COLO668 (cell line): ENCODE results near the gene C6orf136.

Experiments
- DNase-seq: peaks from one replicate; lab custom pipeline; 2025; ENCODE audit not compliant: unreplicated experiment; lab: John Stamatoyannopoulos, UW

The C6orf136 gene

DNA sequence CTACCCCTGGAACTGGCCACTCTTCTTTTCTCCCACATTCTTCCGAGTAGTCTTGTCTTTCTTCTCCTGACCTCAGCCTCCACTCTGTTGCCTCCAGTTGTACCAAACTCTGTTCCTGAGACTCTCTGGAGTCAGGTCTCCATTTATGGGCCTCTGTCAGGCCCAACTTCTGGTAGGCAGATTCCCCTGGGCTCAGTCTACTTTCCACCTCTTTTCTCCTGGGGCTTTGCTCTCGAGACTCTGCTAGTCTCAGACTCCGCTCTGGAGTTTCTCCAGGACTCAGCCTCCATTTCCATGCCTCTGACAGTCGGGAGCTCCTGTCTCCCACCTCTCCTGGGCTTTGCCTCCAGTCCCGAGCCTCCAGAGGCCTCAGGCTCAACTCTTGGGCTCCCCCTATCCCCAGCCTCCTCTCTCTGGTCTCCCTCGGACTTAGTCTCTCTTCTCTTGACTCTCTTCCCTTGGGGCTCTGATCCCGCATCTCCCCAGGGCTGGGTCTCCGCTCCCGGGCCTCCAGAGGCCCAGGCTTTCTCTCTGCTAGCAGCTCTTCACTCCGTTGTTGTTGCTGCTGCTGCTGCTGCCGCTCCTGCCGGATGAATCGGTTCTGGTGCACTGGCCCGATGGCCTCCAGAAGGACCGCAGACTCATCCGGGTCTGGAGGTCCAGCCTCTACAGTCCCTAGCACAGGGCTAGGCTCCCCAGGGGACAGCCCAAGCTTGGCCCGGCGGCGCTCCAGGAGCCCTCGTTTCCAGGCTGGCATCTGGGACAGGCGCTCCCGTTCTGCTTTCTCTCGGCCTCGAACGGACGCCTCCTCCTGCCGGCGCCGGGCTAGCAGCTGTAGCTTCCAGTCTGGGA, 38.5 kb downstream of the C6orf136 start:
- no peak for DNase-seq

- peak; percentile 52 for DNase-seq
Observed at GRCh38 chr6:30686009-30686907, 39.3 kb downstream of the C6orf136 start, which contains the start of gene PPP1R18. Gene PPP1R18 (minus strand): TSS chr6:30686645. CDS start chr6:30686018, 627 bp downstream.

DNA sequence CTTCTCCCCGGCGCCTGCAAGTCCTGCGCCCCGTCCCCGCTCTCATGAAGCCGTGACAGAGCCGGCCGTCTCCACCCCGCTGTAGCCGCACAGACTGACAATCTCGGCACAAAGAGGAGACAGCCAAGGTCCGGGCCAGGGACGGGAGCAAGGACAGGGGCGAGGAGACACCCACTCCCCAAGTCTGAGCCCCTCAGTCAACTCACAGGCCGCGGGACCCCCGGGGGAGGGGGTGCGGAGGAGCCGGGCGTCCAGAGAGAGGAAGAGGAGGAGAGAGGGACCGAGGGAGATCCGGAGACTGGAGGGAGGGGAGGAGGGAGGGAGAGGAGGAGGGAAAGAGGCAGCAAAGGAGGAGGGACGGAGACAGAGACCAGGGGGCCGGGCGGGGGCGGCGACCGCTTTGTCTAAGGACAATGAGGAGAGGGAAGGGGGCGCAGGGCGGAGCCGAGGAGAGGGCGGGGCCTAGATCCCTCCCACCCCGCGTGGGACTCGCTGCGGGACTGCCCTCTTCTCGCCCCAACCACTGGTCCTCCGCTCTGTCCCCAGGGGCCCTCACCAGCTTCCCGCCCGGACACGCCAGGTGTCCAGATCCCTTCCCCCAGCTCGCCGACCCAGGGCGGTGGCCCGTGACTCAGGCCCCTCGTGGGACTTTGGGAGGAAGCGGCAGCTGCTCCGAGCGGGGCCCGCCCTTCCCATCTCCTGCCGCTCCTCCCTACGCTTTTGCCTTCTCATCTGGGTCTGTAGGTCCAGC, 40.1 kb downstream of the C6orf136 start:
- DNase-seq = peak; percentile 89

DNA sequence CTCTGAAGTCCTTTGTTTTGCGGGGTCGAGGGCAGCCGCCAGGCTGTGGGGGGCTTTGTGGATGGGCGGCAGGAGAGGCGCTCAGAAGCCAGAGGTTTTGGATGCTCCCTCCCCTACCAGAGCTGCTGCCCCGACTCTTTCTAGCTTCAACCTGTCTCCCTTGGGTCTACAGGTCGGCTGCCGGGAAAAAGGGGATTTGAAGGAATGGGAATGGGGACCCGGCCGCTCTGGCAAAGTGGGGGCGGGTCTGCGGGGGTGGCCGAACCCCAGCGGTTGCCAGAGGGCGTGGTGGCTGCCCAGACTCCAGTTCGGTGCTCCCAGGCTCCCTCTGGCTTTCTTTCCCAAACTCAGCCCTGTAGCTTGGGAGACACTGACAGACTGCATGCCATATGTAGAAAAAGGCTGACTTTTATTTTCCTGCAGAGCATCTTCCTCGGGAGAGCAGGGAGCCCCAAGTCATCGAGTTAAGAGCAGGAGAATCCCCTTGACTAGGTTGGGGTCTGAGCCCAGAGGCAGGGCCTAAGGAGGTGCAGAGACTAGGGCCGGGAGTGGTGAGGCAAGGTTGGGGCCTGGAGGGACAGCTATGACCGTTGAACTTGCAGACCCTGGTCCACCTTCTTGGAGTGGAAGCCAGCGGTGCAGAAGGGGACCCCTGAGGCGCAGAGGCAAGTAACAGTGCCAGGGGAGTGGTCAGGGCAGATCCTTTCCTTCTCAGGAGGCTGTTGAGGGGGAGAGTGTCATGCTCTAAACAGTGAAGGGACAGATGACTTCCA, 40.9 kb downstream of the C6orf136 start:
- DNase-seq = peak; percentile 32

- peak; percentile 39 for DNase-seq
Observed at GRCh38 chr6:30688569-30688968, 41.6 kb downstream of the C6orf136 start.

GRCh38 chr6:30689022-30689865, 42.3 kb downstream of the C6orf136 start:
- no peak for DNase-seq

GRCh38 chr6:30689985-30690384, 43.1 kb downstream of the C6orf136 start:
- DNase-seq = no peak

DNA sequence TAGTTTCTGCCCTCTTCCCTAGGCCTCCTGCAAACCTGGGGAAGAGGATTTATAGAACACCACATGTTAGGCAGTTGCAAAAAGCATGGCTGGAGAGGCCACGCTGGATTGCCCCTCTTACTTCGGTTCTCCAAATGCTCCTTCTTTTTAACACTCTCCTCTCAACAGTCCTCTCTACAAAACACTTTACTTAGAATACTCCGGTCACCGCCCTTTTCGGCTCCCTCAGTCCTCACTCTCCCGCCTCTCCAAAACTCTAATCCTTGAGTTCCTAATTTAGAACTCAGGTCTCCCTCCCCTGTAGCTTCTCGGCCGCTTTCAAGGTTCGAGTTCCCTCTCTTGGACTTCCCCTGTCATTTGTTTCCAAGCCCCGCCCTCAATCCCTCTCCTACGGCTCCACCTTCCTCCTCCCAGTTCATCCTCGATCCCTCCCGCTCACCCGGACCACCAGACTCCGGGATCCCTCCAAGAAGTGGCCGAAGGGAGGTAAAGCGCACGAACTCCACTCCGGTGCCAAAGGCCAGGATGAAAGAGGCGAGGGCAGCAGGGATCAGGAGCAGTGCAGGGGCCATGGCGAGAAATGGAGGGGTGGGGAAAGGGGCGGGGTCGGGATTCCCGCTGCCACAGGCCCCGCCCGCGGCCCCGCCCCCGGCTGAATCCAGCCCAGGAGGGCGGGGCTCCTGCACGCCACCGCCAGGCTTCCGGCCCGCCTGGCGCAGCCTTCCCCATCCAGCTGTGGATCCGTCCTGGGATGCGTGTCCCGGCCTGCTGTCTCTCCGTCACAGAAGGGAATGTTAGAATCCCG, 43.7 kb downstream of the C6orf136 start, which contains the start of gene NRM:
NRM (minus strand) TSS at position 582 of the 805 bp plus-strand sequence; CDS start at position 572, 10 bp downstream.
- DNase-seq = peak; percentile 86

- DNase-seq = no peak
Observed at GRCh38 chr6:30691208-30691847, 44.4 kb downstream of the C6orf136 start.

- DNase-seq = no peak
Observed at GRCh38 chr6:30696432-30696831, 49.5 kb downstream of the C6orf136 start.

DNA sequence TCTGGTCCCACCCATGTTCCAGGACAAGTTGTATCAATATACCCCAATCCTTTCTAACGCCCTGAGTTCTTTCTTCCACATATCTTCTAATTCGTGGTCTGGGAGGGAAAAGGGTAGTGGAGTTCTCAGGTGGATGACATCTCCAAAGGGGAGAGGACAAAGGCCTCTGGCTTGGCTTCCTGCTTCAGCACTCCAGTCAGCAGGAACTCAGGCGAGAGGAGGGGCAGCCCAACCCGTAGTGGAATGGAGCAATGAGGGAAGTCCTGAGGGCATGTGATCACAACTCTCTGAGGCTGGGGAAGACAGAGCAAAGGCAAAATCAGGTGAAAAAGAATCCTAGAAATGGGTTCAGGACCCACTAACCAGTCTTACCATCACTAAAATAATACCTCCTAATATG, 53.4 kb downstream of the C6orf136 start:
- no peak for DNase-seq
